Endothelial cell of umbilical vein (primary cell): ENCODE results near the gene MB.

Experiments
- CTCF ChIP-seq, 2 donors: IDR thresholded peaks; 1 replicate in 1 of 2; 2 replicates in 1 of 2; pipeline ENCODE4 v1.5.1; 2011; ENCODE audit warnings: low read length in 2 of 2, mild to moderate bottlenecking in 2 of 2, moderate library complexity in 2 of 2, control low read depth in 1 of 2, inconsistent platforms in 1 of 2, low read depth in 1 of 2; ENCODE audit not compliant: insufficient read depth in 1 of 2; ENCODE audit errors: extremely low read depth in 1 of 2
- EZH2 ChIP-seq: IDR thresholded peaks from 2 replicates; pipeline ENCODE4 v1.6.1; 2012; ENCODE audit warnings: borderline replicate concordance, low read depth, mild to moderate bottlenecking, moderate library complexity, low read length, inconsistent platforms; ENCODE audit not compliant: severe bottlenecking
- FOS ChIP-seq: IDR thresholded peaks from 2 replicates; pipeline ENCODE4 v1.6.1; 2011; ENCODE audit warnings: mild to moderate bottlenecking, low read length, moderate library complexity, borderline replicate concordance; ENCODE audit not compliant: insufficient read depth
- GATA2 ChIP-seq: IDR thresholded peaks from 2 replicates; pipeline ENCODE4 v1.7.0; 2011; ENCODE audit warnings: low read depth, mild to moderate bottlenecking, moderate library complexity, mixed read lengths, low read length; ENCODE audit not compliant: insufficient read length, insufficient read depth
- JUN ChIP-seq: IDR thresholded peaks from 2 replicates; pipeline ENCODE4 v1.6.1; 2011; ENCODE audit warnings: borderline replicate concordance, low read depth; ENCODE audit not compliant: insufficient read length, insufficient read depth
- MAX ChIP-seq: IDR thresholded peaks from 2 replicates; pipeline ENCODE4 v1.6.1; 2011; ENCODE audit not compliant: insufficient read depth, insufficient read length
- POLR2A ChIP-seq: IDR thresholded peaks from 2 replicates; pipeline ENCODE4 v1.6.1; 2012; ENCODE audit warnings: low read depth, mild to moderate bottlenecking, control low read depth, low read length
- POLR2AphosphoS5 ChIP-seq: IDR thresholded peaks from 2 replicates; pipeline ENCODE4 v1.6.1; 2012; ENCODE audit warnings: low read depth, mild to moderate bottlenecking, control low read depth, low read length, moderate library complexity; ENCODE audit not compliant: insufficient read depth

GRCh38 chr22:35663371-35663770 is 46.2 kb upstream of the MB start:
- TF ChIP-seq CTCF (IDR thresholded peaks at IDR 0.05; ENCODE audit: extremely low read depth in 1 of 2, insufficient read depth in 1 of 2, low read depth in 1 of 2, low read length in 2 of 2), result no peak
- TF ChIP-seq EZH2, result no peak
- no peak for TF ChIP-seq MAX
- no peak for TF ChIP-seq POLR2A
- no peak for TF ChIP-seq POLR2AphosphoS5
- no peak for TF ChIP-seq JUN
- TF ChIP-seq GATA2, result no peak
- TF ChIP-seq FOS, result no peak
